DMS79 (cell line): ENCODE results near the gene ABLIM3.

Source experiments
- DNase-seq: peaks from one replicate; lab custom pipeline; 2025; lab: John Stamatoyannopoulos, UW

The ABLIM3 gene

GRCh38 chr5:149141224-149141956 lies at the start of gene ABLIM3:
Gene ABLIM3, plus strand, starts transcription at chr5:149141493. Its CDS starts 603 bp downstream, at chr5:149142096.
- no peak for DNase-seq

- DNase-seq: no peak
Measured at GRCh38 chr5:149093625-149094024, 47.7 kb upstream of the ABLIM3 start.

GRCh38 chr5:149094996-149095395 lies 46.3 kb upstream of the ABLIM3 start:
- DNase-seq: no peak

- no peak for DNase-seq
Measured at GRCh38 chr5:149099920-149100319, 41.4 kb upstream of the ABLIM3 start.

GRCh38 chr5:149100331-149100730 lies 41.0 kb upstream of the ABLIM3 start:
- DNase-seq: no peak

- DNase-seq: no peak
Measured at GRCh38 chr5:149108651-149109280, 32.5 kb upstream of the ABLIM3 start.

- DNase-seq: no peak
Measured at GRCh38 chr5:149110406-149110805, 30.9 kb upstream of the ABLIM3 start.

GRCh38 chr5:149113669-149114068 lies 27.6 kb upstream of the ABLIM3 start:
- no peak for DNase-seq

GRCh38 chr5:149114403-149115312 lies 26.6 kb upstream of the ABLIM3 start:
- DNase-seq: no peak

- DNase-seq: no peak
Measured at GRCh38 chr5:149117970-149118369, 23.3 kb upstream of the ABLIM3 start.

GRCh38 chr5:149118463-149118862 lies 22.8 kb upstream of the ABLIM3 start:
- no peak for DNase-seq

GRCh38 chr5:149121145-149121544 lies 20.1 kb upstream of the ABLIM3 start:
- DNase-seq: no peak

GRCh38 chr5:149123211-149123610 lies 18.1 kb upstream of the ABLIM3 start:
- no peak for DNase-seq

- DNase-seq: no peak
Measured at GRCh38 chr5:149125386-149125891, 15.9 kb upstream of the ABLIM3 start.

GRCh38 chr5:149126906-149127305 lies 14.4 kb upstream of the ABLIM3 start:
- no peak for DNase-seq

- DNase-seq: no peak
Measured at GRCh38 chr5:149127394-149127955, 13.8 kb upstream of the ABLIM3 start.

- no peak for DNase-seq
Measured at GRCh38 chr5:149128023-149128875, 13.0 kb upstream of the ABLIM3 start.

GRCh38 chr5:149129181-149129580 lies 12.1 kb upstream of the ABLIM3 start:
- no peak for DNase-seq

- DNase-seq: no peak
Measured at GRCh38 chr5:149130121-149130914, 11.0 kb upstream of the ABLIM3 start.

GRCh38 chr5:149132474-149132873 lies 8.8 kb upstream of the ABLIM3 start:
- DNase-seq: no peak
